ENCODE data around the gene HSPB8. TPM values are rescaled to one million over a fixed set of nuclear protein-coding genes. Genes with fewer than 3 reads are reported as not detected.

Gene HSPB8
- total and polyA plus RNA-seq, 12 donors, result 4.0 to 27.8 (median 13.2) TPM

- DNase-seq, result no peak
- Histone ChIP-seq H3K36me3 (replicated peaks in 1 of 2) (no peaks in the 10 kb centered on the region), H3K4me1 (replicated peaks in 1 of 2) (no peaks in the 10 kb centered on the region), H3K27me3 (no peaks in the 10 kb centered on the region), H3K9me3 (replicated peaks in 1 of 3) (no peaks in the 10 kb centered on the region), H3K4me3 (no peak overlapping the region), H3K27ac (no peak overlapping the region)
- intact Hi-C loops (cut with DNase I), result no loop called here
- WGBS, 4 donors, result 56 to 77% (median 72%) methylated on average over 6 to 7 of the region's 7 CpGs
- TF ChIP-seq CTCF (IDR thresholded peaks at IDR 0.05), result no peak
- TF ChIP-seq POLR2A (IDR thresholded peaks at IDR 0.05), result no peak
Measured at GRCh38 chr12:119158402-119158801, 20.3 kb upstream of the HSPB8 start.

GRCh38 chr12:119159844-119160243, 18.9 kb upstream of the HSPB8 start:
- Histone ChIP-seq H3K9me3 (replicated peaks in 1 of 3) (no peaks in the 10 kb centered on the region), H3K4me1 (replicated peaks in 1 of 2) (no peaks in the 10 kb centered on the region), H3K27ac (no peak overlapping the region), H3K36me3 (replicated peaks in 1 of 2) (no peaks in the 10 kb centered on the region), H3K4me3 (no peak overlapping the region), H3K27me3 (no peaks in the 10 kb centered on the region)
- WGBS, 4 donors, result 67 to 80% (median 72%) methylated on average over 2 of the region's 2 CpGs
- TF ChIP-seq POLR2A (IDR thresholded peaks at IDR 0.05), result no peak
- TF ChIP-seq CTCF (IDR thresholded peaks at IDR 0.05), result no peak
- DNase-seq, result no peak
- intact Hi-C loops (cut with DNase I), result no loop called here

GRCh38 chr12:119167902-119168301, 10.8 kb upstream of the HSPB8 start:
- Histone ChIP-seq H3K4me3 (no peak overlapping the region), H3K36me3 (replicated peaks in 1 of 2) (no peaks in the 10 kb centered on the region), H3K9me3 (replicated peaks in 1 of 3) (no peaks in the 10 kb centered on the region), H3K27ac (no peak overlapping the region), H3K4me1 (replicated peaks in 1 of 2) (no peaks in the 10 kb centered on the region), H3K27me3 (no peaks in the 10 kb centered on the region)
- intact Hi-C loops (cut with DNase I), result no loop called here
- TF ChIP-seq CTCF (IDR thresholded peaks at IDR 0.05), result no peak
- TF ChIP-seq POLR2A (IDR thresholded peaks at IDR 0.05), result no peak
- no peak for DNase-seq
- WGBS, 4 donors, result 70 to 77% (median 74%) methylated on average over 3 of the region's 3 CpGs

GRCh38 chr12:119168721-119169120, 10.0 kb upstream of the HSPB8 start:
- H3K4me1 ChIP-seq (replicated peaks in 1 of 2), result no peaks in the 10 kb centered on the region
- TF ChIP-seq CTCF (IDR thresholded peaks at IDR 0.05) (no peak), POLR2A (IDR thresholded peaks at IDR 0.05) (no peak)
- H3K27me3 ChIP-seq, result no peaks in the 10 kb centered on the region
- intact Hi-C loops (cut with DNase I), result no loop called here
- H3K27ac ChIP-seq, result no peak overlapping the region
- DNase-seq, result no peak
- 70 to 78% (median 74%) methylated on average over 3 of the region's 3 CpGs for WGBS, 4 donors
- H3K36me3 ChIP-seq (replicated peaks in 1 of 2), result no peaks in the 10 kb centered on the region
- H3K4me3 ChIP-seq, result no peak overlapping the region
- H3K9me3 ChIP-seq (replicated peaks in 1 of 3), result no peaks in the 10 kb centered on the region
